Liver (tissue), 9 donors: Measurements from ENCODE around the gene NLGN3. TPM values are rescaled to one million over a fixed set of nuclear protein-coding genes. Genes with fewer than 3 reads are reported as not detected.
A peak's percentile ranks its signal among the peaks of the same experiment; 100 is the strongest.

Source experiments
- DNase-seq: peaks from one replicate; pipeline ENCODE4 v3.0.0-alpha.2; 2017; ENCODE audit warnings: low spot score
- H3K27ac ChIP-seq, 2 donors: one replicate each; pipeline ENCODE4 v1.7.0; 2013; ENCODE audit warnings: inconsistent platforms in 2 of 2, low read length in 2 of 2, control low read depth in 1 of 2, low read depth in 1 of 2, mild to moderate bottlenecking in 1 of 2
- H3K27me3 ChIP-seq, 4 donors: one replicate each; pipeline versions ENCODE4 v1.6.1 to v1.7.0; 2013; ENCODE audit warnings: low read length in 3 of 4, inconsistent platforms in 1 of 4, mild to moderate bottlenecking in 1 of 4, moderate library complexity in 1 of 4; ENCODE audit not compliant: control insufficient read depth in 4 of 4, insufficient read depth in 4 of 4
- H3K36me3 ChIP-seq, 4 donors: one replicate each; pipeline versions ENCODE4 v1.6.1 to v1.7.0; 2013; ENCODE audit warnings: low read length in 3 of 4, mild to moderate bottlenecking in 3 of 4, low read depth in 1 of 4, moderate library complexity in 1 of 4; ENCODE audit not compliant: control insufficient read depth in 4 of 4, insufficient read depth in 3 of 4
- H3K4me1 ChIP-seq, 4 donors: one replicate each; pipeline versions ENCODE4 v1.6.1 to v1.7.0; 2013; ENCODE audit warnings: low read length in 3 of 4, mild to moderate bottlenecking in 3 of 4, moderate library complexity in 1 of 4; ENCODE audit not compliant: control insufficient read depth in 4 of 4, insufficient read depth in 4 of 4
- H3K4me3 ChIP-seq, 3 donors: one replicate each; pipeline versions ENCODE4 v1.6.1 to v1.7.0; 2013; ENCODE audit warnings: low read length in 3 of 3, control low read depth in 1 of 3, low read depth in 1 of 3, mild to moderate bottlenecking in 1 of 3
- H3K9ac ChIP-seq, 2 donors: one replicate each; pipeline ENCODE4 v1.7.0; 2013; ENCODE audit warnings: low read length in 2 of 2, mild to moderate bottlenecking in 2 of 2, moderate library complexity in 2 of 2, control low read depth in 1 of 2, low read depth in 1 of 2
- H3K9me3 ChIP-seq, 4 donors: one replicate each; pipeline versions ENCODE4 v1.6.1 to v1.7.0; 2013; ENCODE audit warnings: low read length in 3 of 4; ENCODE audit not compliant: control insufficient read depth in 4 of 4
- EGR1 ChIP-seq, 2 donors: IDR thresholded peaks; 2 replicates each; pipeline ENCODE4 v1.6.1; 2016 to 2018; ENCODE audit warnings: antibody characterized with exemption in 2 of 2, low read depth in 2 of 2
- FOXA1 ChIP-seq: IDR thresholded peaks from 2 replicates; pipeline ENCODE4 v1.6.1; 2016; ENCODE audit warnings: antibody characterized with exemption
- FOXA2 ChIP-seq: IDR thresholded peaks from 2 replicates; pipeline ENCODE4 v1.6.1; 2016; ENCODE audit warnings: antibody characterized with exemption
- GABPA ChIP-seq, 2 donors: IDR thresholded peaks in 1 of 2; conservative IDR thresholded peaks in 1 of 2; 2 replicates each; pipeline ENCODE4 v1.6.1; 2016; ENCODE audit warnings: antibody characterized with exemption in 2 of 2, mild to moderate bottlenecking in 1 of 2, moderate library complexity in 1 of 2
- HNF4A ChIP-seq, 2 donors: conservative IDR thresholded peaks; 2 replicates each; pipeline ENCODE4 v1.6.1; 2016; ENCODE audit warnings: antibody characterized with exemption in 2 of 2, mild to moderate bottlenecking in 2 of 2
- HNF4G ChIP-seq: IDR thresholded peaks from 2 replicates; pipeline ENCODE4 v1.6.1; 2016; ENCODE audit warnings: antibody characterized with exemption
- JUND ChIP-seq, 2 donors: IDR thresholded peaks; 2 replicates each; pipeline ENCODE4 v1.6.1; 2016; ENCODE audit warnings: antibody characterized with exemption in 2 of 2
- NR2F2 ChIP-seq: IDR thresholded peaks from 2 replicates; pipeline ENCODE4 v1.6.1; 2016; ENCODE audit warnings: antibody characterized with exemption
- RAD21 ChIP-seq, 2 donors: IDR thresholded peaks; 2 replicates each; pipeline ENCODE4 v1.6.1; 2016; ENCODE audit warnings: antibody characterized with exemption in 2 of 2, mild to moderate bottlenecking in 2 of 2
- RXRA ChIP-seq, 2 donors: IDR thresholded peaks; 2 replicates each; pipeline ENCODE4 v1.6.1; 2017 to 2018; ENCODE audit warnings: antibody characterized with exemption in 2 of 2, mild to moderate bottlenecking in 1 of 2
- SP1 ChIP-seq: IDR thresholded peaks from 2 replicates; pipeline ENCODE4 v1.6.1; 2018; ENCODE audit warnings: antibody characterized with exemption, mild to moderate bottlenecking
- TAF1 ChIP-seq: conservative IDR thresholded peaks from 2 replicates; pipeline ENCODE4 v1.6.1; 2016; ENCODE audit warnings: antibody characterized with exemption, mild to moderate bottlenecking
- YY1 ChIP-seq: IDR thresholded peaks from 2 replicates; pipeline ENCODE4 v1.6.1; 2016; ENCODE audit warnings: antibody characterized with exemption, mild to moderate bottlenecking
- WGBS: extraction: QIAGEN DNeasy Blood & Tissue Kit; methylation state at CpG from one replicate; pipeline ENCODE4 v1.1.7; 2013; 5-methylcytosine and 5-hydroxymethylcytosine counted together
- polyA plus RNA-seq, 2 donors: library from polyadenylated mRNA; stranded (reverse) in 1 of 2; unstranded in 1 of 2; fragments of 200-250 nt in 1 of 2; fragments of >200 nt in 1 of 2; fragmentation: Nextera tagmentation in 1 of 2; extraction: Ambion mirVana in 1 of 2; gene quantifications; one replicate each; pipeline versions ENCODE4 v1.2.1 to v1.2.3, GENCODE V29; 2013 to 2015
- total RNA-seq, 2 donors: library from RNA; depleted of rRNA; stranded (reverse); fragments of >200 nt; gene quantifications; one replicate each; pipeline ENCODE4 v1.2.3, GENCODE V29; 2014
- TF ChIP-seq, protein P1 (sequence below): IDR thresholded peaks from 2 replicates; pipeline ENCODE4 v1.6.1; 2016; ENCODE audit warnings: antibody characterized with exemption
- TF ChIP-seq, protein P2 (sequence below): IDR thresholded peaks from 2 replicates; pipeline ENCODE4 v1.6.1; 2016; ENCODE audit warnings: antibody characterized with exemption
- TF ChIP-seq, protein P3 (sequence below): fragments of 150-350 bp; IDR thresholded peaks from 2 replicates; pipeline ENCODE4 v1.5.1; 2017; ENCODE audit warnings: improper control_type of control experiment, low read depth, low read length; ENCODE audit not compliant: missing input control
- TF ChIP-seq, protein P4 (sequence below): IDR thresholded peaks from 2 replicates; pipeline ENCODE4 v1.6.1; 2016; ENCODE audit warnings: antibody characterized with exemption
- donor health status: healthy.
- donor health status: healthy.
- donor health status: healthy.
- donor health status: healthy.
- donor health status: healthy.

Gene NLGN3
- total and polyA plus RNA-seq, 4 donors = 0.11 to 0.23 (median 0.15) TPM

DNA sequence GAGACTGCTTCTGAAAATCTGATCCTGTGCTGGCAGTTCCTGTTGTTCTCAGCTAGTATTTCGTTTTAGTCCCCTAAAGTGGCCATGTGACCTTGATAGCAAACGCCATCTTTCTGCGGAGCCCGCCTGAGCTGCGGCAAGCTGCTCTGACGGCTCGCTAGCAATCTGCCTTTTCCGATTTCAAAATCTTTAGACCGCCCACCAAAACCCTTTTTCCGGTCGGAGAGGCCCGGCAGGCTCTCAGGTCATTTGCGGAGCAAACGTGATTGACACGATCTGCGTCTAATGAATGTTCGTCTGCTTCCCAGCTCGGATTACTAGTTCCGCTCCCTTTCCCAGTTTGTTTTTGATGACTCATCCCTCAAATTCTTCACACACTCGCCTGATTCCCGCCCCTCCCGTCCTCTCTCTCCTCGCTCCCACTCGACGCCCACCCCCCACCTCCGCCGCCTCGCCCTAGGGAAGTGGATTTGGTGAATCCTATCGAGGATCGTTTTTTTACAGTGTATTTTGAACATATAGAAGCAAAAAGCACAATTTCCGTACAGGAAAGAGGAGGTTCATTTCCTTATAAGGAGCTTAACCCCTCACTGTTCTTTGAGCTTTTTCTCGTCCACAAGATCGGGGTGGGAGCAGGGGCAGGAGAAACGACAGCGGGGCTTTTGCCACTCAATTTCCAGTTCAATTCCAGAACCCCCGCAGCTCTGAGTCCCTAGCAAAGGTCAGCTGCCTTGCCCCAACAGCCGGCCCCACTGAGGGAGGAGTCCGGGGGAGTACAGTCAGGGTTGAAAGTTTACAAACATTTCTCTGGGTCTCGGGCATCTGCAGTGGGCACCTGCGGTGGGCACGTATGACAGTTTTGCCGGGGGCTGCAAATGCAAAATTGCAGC is 37.5 kb downstream of the NLGN3 start (continued):
- TF ChIP-seq, protein P1, sequence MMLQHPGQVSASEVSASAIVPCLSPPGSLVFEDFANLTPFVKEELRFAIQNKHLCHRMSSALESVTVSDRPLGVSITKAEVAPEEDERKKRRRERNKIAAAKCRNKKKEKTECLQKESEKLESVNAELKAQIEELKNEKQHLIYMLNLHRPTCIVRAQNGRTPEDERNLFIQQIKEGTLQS = peak; percentile 77
- no peak for TF ChIP-seq FOXA1
- TF ChIP-seq HNF4A (conservative IDR thresholded peaks at IDR 0.05) = peak in 1 of 2 donors; percentile 5
- peak in 1 of 2 donors; percentile 22 for TF ChIP-seq RXRA (IDR thresholded peaks at IDR 0.05)
- TF ChIP-seq HNF4G = no peak
- peak; percentile 28 to 31 for TF ChIP-seq RAD21 (IDR thresholded peaks at IDR 0.05)
- TF ChIP-seq EGR1 (IDR thresholded peaks at IDR 0.05; ENCODE audit: low read depth in 2 of 2) = no peak
- TF ChIP-seq JUND (IDR thresholded peaks at IDR 0.05) = peak; percentile 90 to 95
- TF ChIP-seq, protein P2, sequence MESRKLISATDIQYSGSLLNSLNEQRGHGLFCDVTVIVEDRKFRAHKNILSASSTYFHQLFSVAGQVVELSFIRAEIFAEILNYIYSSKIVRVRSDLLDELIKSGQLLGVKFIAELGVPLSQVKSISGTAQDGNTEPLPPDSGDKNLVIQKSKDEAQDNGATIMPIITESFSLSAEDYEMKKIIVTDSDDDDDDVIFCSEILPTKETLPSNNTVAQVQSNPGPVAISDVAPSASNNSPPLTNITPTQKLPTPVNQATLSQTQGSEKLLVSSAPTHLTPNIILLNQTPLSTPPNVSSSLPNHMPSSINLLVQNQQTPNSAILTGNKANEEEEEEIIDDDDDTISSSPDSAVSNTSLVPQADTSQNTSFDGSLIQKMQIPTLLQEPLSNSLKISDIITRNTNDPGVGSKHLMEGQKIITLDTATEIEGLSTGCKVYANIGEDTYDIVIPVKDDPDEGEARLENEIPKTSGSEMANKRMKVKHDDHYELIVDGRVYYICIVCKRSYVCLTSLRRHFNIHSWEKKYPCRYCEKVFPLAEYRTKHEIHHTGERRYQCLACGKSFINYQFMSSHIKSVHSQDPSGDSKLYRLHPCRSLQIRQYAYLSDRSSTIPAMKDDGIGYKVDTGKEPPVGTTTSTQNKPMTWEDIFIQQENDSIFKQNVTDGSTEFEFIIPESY = peak; percentile 55

DNA sequence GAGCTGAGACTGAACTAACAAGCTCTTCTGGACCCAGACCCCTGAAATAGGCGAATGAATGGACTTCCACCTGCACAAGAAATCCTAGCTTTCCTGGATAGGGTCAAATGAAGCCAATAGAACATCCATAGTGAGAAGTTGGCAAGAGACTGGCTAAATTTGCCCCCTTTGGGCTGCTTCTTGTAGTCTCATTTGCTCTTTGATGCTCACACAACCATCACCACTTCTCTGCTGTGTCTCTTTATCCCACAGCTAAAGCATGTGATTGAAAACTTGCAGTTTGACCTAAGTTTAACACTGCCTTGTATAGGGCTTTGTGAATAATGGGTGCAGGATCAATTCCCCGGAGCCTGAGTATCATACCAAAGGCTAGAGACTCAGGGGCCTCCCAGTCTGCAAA is 38.2 kb downstream of the NLGN3 start:
- H3K9ac ChIP-seq = peak overlapping the region in 1 of 2 donors; percentile 31
- WGBS = 24% methylated on average over 2 of the region's 2 CpGs

DNA sequence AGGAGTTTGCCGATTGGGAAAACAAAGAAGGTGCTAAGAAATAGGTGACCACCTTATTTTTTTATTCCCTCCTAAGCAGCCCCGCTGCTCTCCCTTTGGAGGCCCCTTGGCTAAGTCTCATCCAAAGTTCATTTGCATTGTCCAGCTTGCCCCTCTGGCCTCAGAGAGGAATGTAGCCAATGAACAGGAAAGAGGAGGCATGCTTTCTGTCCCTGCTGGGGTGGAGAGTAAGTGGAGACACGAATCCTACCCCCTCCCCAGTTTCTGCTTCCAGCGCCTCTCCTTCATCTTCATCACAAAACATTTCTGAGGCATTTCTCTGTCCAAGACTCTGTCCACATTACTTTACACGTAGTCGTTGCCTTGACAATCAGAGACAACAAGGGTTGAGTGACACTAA is 38.7 kb downstream of the NLGN3 start:
- Histone ChIP-seq H3K27ac (no peak overlapping the region), H3K9ac (no peak overlapping the region), H3K9me3 (no peaks in the 10 kb centered on the region), H3K36me3 (no peaks in the 10 kb centered on the region), H3K4me3 (no peak overlapping the region), H3K4me1 (peaks cover 2 to 38% (median 30%) of the 10 kb centered on the region in 4 donors), H3K27me3 (peaks cover 0 to 3% (median 0%) of the 10 kb centered on the region in 4 donors)
- no peak for DNase-seq
- 49% methylated on average over 6 of the region's 6 CpGs for WGBS
- TF ChIP-seq FOXA2 = no peak
- TF ChIP-seq YY1 = no peak
- no peak for TF ChIP-seq NR2F2
- no peak for TF ChIP-seq EGR1 (IDR thresholded peaks at IDR 0.05; ENCODE audit: low read depth in 2 of 2)
- TF ChIP-seq GABPA (IDR thresholded peaks at IDR 0.05 in 1 of 2, conservative IDR thresholded peaks at IDR 0.05 in 1 of 2) = no peak
- TF ChIP-seq, protein P2 = no peak
- no peak for TF ChIP-seq RAD21 (IDR thresholded peaks at IDR 0.05)
- TF ChIP-seq TAF1 = no peak
- no peak for TF ChIP-seq SP1
- TF ChIP-seq RXRA (IDR thresholded peaks at IDR 0.05) = no peak
- no peak for TF ChIP-seq HNF4A (conservative IDR thresholded peaks at IDR 0.05)
- TF ChIP-seq JUND (IDR thresholded peaks at IDR 0.05) = no peak
- TF ChIP-seq HNF4G = no peak
- TF ChIP-seq, protein P3, sequence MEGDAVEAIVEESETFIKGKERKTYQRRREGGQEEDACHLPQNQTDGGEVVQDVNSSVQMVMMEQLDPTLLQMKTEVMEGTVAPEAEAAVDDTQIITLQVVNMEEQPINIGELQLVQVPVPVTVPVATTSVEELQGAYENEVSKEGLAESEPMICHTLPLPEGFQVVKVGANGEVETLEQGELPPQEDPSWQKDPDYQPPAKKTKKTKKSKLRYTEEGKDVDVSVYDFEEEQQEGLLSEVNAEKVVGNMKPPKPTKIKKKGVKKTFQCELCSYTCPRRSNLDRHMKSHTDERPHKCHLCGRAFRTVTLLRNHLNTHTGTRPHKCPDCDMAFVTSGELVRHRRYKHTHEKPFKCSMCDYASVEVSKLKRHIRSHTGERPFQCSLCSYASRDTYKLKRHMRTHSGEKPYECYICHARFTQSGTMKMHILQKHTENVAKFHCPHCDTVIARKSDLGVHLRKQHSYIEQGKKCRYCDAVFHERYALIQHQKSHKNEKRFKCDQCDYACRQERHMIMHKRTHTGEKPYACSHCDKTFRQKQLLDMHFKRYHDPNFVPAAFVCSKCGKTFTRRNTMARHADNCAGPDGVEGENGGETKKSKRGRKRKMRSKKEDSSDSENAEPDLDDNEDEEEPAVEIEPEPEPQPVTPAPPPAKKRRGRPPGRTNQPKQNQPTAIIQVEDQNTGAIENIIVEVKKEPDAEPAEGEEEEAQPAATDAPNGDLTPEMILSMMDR = no peak
- TF ChIP-seq, protein P1 = no peak
- TF ChIP-seq, protein P4, sequence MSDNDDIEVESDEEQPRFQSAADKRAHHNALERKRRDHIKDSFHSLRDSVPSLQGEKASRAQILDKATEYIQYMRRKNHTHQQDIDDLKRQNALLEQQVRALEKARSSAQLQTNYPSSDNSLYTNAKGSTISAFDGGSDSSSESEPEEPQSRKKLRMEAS = no peak
- TF ChIP-seq FOXA1 = no peak

More for the DNA sequence above, 38.2 kb downstream of the NLGN3 start:
- DNase-seq = no peak
- Histone ChIP-seq H3K36me3 (no peaks in the 10 kb centered on the region), H3K4me3 (peak overlapping the region in 1 of 3 donors; percentile 38), H3K27ac (peak overlapping the region; percentile 93), H3K27me3 (peaks cover 0 to 3% (median 0%) of the 10 kb centered on the region in 4 donors), H3K4me1 (peaks cover 2 to 38% (median 30%) of the 10 kb centered on the region in 4 donors), H3K9me3 (no peaks in the 10 kb centered on the region)
- TF ChIP-seq, protein P2 = no peak
- no peak for TF ChIP-seq HNF4G
